ENCODE results near the gene NEAT1.

- no peak for TF ChIP-seq SUZ12 (IDR thresholded peaks at IDR 0.05; ENCODE audit: extremely low read depth, insufficient read depth, insufficient read length)
- TF ChIP-seq YY1 (IDR thresholded peaks at IDR 0.05; ENCODE audit: insufficient read depth, insufficient read length): no peak
- no peak for TF ChIP-seq ZNF274 (IDR thresholded peaks at IDR 0.05; ENCODE audit: low read depth, low read length)
These were observed 6.6 kb downstream of the NEAT1 start for GRCh38 chr11:65429068-65429681.
